Bronchial epithelial cell (primary cell): Measurements from ENCODE around the gene ZNF423. TPM values are rescaled to one million over a fixed set of nuclear protein-coding genes. Genes with fewer than 3 reads are reported as not detected.

Experiments
- DNase-seq: peaks from one replicate; pipeline ENCODE4 v3.0.0-alpha.2; 2010; ENCODE audit warnings: low read depth
- FAIRE-seq: peaks from 2 replicates; lab custom pipeline; 2011; peaks lifted over from hg19 to GRCh38; lab: Jason Lieb, UNC
- H3K27me3 ChIP-seq: 2 replicates; pipeline ENCODE4 v1.5.1; 2011; ENCODE audit warnings: low read length; ENCODE audit not compliant: control insufficient read depth, insufficient read depth
- H3K36me3 ChIP-seq: 2 replicates; pipeline ENCODE4 v1.5.1; 2011; ENCODE audit warnings: low read length; ENCODE audit not compliant: control insufficient read depth, insufficient read depth
- H3K4me3 ChIP-seq: 2 replicates; pipeline ENCODE4 v1.5.1; 2011; ENCODE audit warnings: mild to moderate bottlenecking, low read depth, low read length, control low read depth
- total RNA-seq: library from RNA; depleted of rRNA; stranded (reverse); fragments of >200 nt; gene quantifications from 2 replicates; pipeline ENCODE4 v1.2.1, GENCODE V29; 2014
- TF ChIP-seq, protein P1 (sequence below): IDR thresholded peaks from 2 replicates; pipeline ENCODE4 v1.5.1; 2011; ENCODE audit warnings: mild to moderate bottlenecking, moderate library complexity, low read length, control low read depth, inconsistent platforms; ENCODE audit not compliant: insufficient read depth, severe bottlenecking

ZNF423 gene
- total RNA-seq, 1 donor from 2014 or later, result under 0.01 TPM

GRCh38 chr16:49663081-49664065, 192.5 kb downstream of the ZNF423 start:
- FAIRE-seq (no peak), DNase-seq (no peak)
- H3K36me3 ChIP-seq, result no peaks in the 10 kb centered on the region
- H3K27me3 ChIP-seq, result no peaks in the 10 kb centered on the region
- no peak overlapping the region for H3K4me3 ChIP-seq
- TF ChIP-seq, protein P1, sequence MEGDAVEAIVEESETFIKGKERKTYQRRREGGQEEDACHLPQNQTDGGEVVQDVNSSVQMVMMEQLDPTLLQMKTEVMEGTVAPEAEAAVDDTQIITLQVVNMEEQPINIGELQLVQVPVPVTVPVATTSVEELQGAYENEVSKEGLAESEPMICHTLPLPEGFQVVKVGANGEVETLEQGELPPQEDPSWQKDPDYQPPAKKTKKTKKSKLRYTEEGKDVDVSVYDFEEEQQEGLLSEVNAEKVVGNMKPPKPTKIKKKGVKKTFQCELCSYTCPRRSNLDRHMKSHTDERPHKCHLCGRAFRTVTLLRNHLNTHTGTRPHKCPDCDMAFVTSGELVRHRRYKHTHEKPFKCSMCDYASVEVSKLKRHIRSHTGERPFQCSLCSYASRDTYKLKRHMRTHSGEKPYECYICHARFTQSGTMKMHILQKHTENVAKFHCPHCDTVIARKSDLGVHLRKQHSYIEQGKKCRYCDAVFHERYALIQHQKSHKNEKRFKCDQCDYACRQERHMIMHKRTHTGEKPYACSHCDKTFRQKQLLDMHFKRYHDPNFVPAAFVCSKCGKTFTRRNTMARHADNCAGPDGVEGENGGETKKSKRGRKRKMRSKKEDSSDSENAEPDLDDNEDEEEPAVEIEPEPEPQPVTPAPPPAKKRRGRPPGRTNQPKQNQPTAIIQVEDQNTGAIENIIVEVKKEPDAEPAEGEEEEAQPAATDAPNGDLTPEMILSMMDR, result no peak

DNA sequence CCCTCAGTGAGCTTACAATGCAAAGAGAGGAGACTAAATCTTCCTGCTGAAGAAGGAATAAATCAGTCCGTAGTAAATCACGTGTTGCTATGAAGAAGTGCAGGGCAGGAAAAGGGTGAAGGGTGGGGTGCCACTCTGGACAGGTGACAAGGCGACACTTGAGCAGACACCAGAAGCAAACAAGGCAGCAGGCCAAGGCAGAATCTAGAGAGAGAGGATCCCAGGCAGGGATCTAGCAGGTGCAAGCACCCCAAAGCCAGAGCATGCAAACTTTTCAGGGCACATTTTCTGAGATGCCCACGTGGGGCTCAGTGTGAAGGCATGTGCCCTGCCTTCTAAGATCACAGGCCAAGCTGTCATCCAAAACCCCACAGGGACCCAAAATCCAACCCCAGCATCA, 193.3 kb downstream of the ZNF423 start:
- H3K36me3 ChIP-seq, result no peaks in the 10 kb centered on the region
- DNase-seq (no peak), FAIRE-seq (no peak)
- H3K27me3 ChIP-seq, result no peaks in the 10 kb centered on the region
- H3K4me3 ChIP-seq, result no peak overlapping the region
- TF ChIP-seq, protein P1, result no peak

- DNase-seq (no peak), FAIRE-seq (no peak)
- Histone ChIP-seq H3K4me3 (no peak overlapping the region), H3K27me3 (no peaks in the 10 kb centered on the region), H3K36me3 (no peaks in the 10 kb centered on the region)
- TF ChIP-seq, protein P1, result no peak
Observed at GRCh38 chr16:49661465-49662187, 194.3 kb downstream of the ZNF423 start.

GRCh38 chr16:49660626-49661025, 195.3 kb downstream of the ZNF423 start:
- TF ChIP-seq, protein P1, result no peak
- H3K27me3 ChIP-seq, result no peaks in the 10 kb centered on the region
- no peak overlapping the region for H3K4me3 ChIP-seq
- H3K36me3 ChIP-seq, result no peaks in the 10 kb centered on the region
- DNase-seq (no peak), FAIRE-seq (no peak)

DNA sequence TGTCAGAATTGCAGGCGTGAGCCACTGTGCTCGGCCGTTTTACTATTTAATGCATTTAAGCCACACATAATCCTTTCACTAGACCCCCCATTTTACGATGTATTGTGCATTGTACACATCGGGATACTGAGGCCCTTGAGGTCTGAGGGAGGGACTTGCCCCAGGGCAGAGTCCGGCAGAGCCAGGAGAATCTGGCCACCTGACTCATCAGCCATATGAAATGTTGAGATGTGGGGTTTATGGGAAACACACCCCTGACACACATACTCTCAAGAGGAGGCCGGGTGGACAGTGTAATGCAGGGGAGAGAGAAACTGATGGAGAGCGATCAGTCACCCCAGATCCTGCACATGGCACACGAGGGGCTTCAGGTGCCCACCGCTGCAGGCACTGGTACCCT, 196.6 kb downstream of the ZNF423 start:
- Histone ChIP-seq H3K4me3 (no peak overlapping the region), H3K36me3 (no peaks in the 10 kb centered on the region), H3K27me3 (no peaks in the 10 kb centered on the region)
- TF ChIP-seq, protein P1, result no peak
- DNase-seq (no peak), FAIRE-seq (peak; percentile 36)
